ENCODE measurements around the gene HNRNPUL1. TPM values are rescaled to one million over a fixed set of nuclear protein-coding genes. Genes with fewer than 3 reads are reported as not detected.

HNRNPUL1 gene
- total RNA-seq, 1 donor from 2014 or later, result 244 TPM

GRCh38 chr19:41238244-41238643, 25.9 kb upstream of the HNRNPUL1 start:
- Mint-ChIP-seq H3K36me3 (peaks cover 10% of the 10 kb centered on the region), H3K9me3 (no peaks in the 10 kb centered on the region), H3K27ac (no peak overlapping the region), H3K27me3 (no peaks in the 10 kb centered on the region), H3K4me1 (ENCODE audit: unreplicated experiment) (no peaks in the 10 kb centered on the region), H3K4me3 (no peak overlapping the region)
- no peak for TF ChIP-seq CTCF (conservative IDR thresholded peaks at IDR 0.05)
- no peak for DNase-seq (ENCODE audit: extremely low spot score, unreplicated experiment)

DNA sequence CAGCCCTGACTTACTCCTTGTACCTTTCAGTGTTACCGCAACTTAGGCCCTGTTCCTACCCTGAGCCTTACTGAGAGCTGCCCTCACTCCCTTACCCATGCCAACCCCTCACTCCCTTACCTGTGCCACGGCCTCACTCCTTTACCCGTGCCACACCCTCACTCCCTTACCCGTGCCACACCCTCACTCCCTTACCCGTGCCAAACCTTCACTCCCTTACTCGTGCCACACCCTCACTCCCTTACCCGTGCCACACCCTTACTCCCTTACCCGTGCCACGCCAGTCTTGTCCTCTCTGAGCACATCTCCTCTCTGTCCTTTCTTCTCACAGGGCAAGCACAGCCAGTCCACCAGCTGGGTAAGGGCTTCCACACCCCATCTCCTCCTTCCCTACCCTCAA, 24.8 kb upstream of the HNRNPUL1 start:
- Mint-ChIP-seq H3K27ac (no peak overlapping the region), H3K27me3 (no peaks in the 10 kb centered on the region), H3K9me3 (no peaks in the 10 kb centered on the region), H3K4me3 (no peak overlapping the region), H3K4me1 (ENCODE audit: unreplicated experiment) (no peaks in the 10 kb centered on the region), H3K36me3 (peaks cover 10% of the 10 kb centered on the region)
- TF ChIP-seq CTCF (conservative IDR thresholded peaks at IDR 0.05), result no peak
- DNase-seq (ENCODE audit: extremely low spot score, unreplicated experiment), result no peak

- H3K27me3 Mint-ChIP-seq, result no peaks in the 10 kb centered on the region
Observed at GRCh38 chr19:41239961-41240574, 24.1 kb upstream of the HNRNPUL1 start.

GRCh38 chr19:41241859-41242258, 22.3 kb upstream of the HNRNPUL1 start:
- Mint-ChIP-seq H3K36me3 (peaks cover 12% of the 10 kb centered on the region), H3K4me3 (no peak overlapping the region), H3K27ac (no peak overlapping the region), H3K27me3 (no peaks in the 10 kb centered on the region), H3K9me3 (no peaks in the 10 kb centered on the region), H3K4me1 (ENCODE audit: unreplicated experiment) (no peaks in the 10 kb centered on the region)
- no peak for DNase-seq (ENCODE audit: extremely low spot score, unreplicated experiment)
- no peak for TF ChIP-seq CTCF (conservative IDR thresholded peaks at IDR 0.05)

More at GRCh38 chr19:41239961-41240574, 24.1 kb upstream of the HNRNPUL1 start:
- H3K4me3 Mint-ChIP-seq, result no peak overlapping the region
- H3K27ac Mint-ChIP-seq, result no peak overlapping the region
- H3K9me3 Mint-ChIP-seq, result no peaks in the 10 kb centered on the region
- H3K36me3 Mint-ChIP-seq, result peaks cover 10% of the 10 kb centered on the region
- H3K4me1 Mint-ChIP-seq (ENCODE audit: unreplicated experiment), result no peaks in the 10 kb centered on the region
- no peak for TF ChIP-seq CTCF (conservative IDR thresholded peaks at IDR 0.05)
- no peak for DNase-seq (ENCODE audit: extremely low spot score, unreplicated experiment)

DNA sequence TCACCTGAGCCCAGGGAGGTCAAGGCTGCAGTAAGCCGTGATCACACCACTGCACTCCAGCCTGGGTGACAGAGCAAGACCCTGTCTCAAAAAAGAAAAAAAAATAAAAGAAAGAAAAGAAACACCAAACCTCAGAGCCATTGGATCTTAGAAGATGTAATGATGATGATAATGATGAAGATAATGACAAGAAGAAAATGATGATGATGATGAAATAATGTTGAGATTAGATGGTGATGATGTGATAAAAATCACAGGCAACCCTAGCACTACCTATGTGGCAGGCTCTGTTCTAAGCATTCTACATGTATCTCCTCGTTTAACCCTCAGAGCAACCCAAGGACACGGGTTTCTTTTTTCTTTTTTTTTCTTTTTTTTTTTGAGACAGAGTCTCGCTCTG, 20.1 kb upstream of the HNRNPUL1 start:
- no peaks in the 10 kb centered on the region for H3K9me3 Mint-ChIP-seq
- no peak overlapping the region for H3K27ac Mint-ChIP-seq
- H3K4me3 Mint-ChIP-seq, result no peak overlapping the region
- H3K27me3 Mint-ChIP-seq, result no peaks in the 10 kb centered on the region
- DNase-seq (ENCODE audit: extremely low spot score, unreplicated experiment), result no peak
- peaks cover 20% of the 10 kb centered on the region for H3K36me3 Mint-ChIP-seq
- H3K4me1 Mint-ChIP-seq (ENCODE audit: unreplicated experiment), result no peaks in the 10 kb centered on the region
- no peak for TF ChIP-seq CTCF (conservative IDR thresholded peaks at IDR 0.05)

DNA sequence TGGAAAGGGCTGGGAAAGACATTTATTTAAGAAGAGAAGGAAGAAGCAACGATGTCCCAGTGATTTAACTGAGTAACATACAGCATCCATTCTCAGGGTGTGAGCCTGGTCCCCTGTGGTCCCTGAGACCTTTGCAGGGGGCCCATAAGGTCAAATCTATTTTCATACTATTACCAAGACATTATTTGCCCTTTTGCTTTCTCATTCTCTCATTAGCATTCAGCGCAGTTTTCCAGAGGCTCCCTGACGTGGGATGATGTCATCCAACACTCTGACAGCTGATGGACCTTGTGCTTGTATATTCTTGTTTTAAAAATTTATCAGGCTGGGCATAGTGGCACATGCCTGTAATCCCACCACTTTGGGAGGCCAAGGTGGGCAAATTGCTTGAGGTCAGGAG, 18.3 kb upstream of the HNRNPUL1 start:
- Mint-ChIP-seq H3K4me1 (ENCODE audit: unreplicated experiment) (no peaks in the 10 kb centered on the region), H3K27ac (no peak overlapping the region), H3K36me3 (peaks cover 10% of the 10 kb centered on the region), H3K9me3 (no peaks in the 10 kb centered on the region), H3K27me3 (no peaks in the 10 kb centered on the region), H3K4me3 (no peak overlapping the region)
- no peak for TF ChIP-seq CTCF (conservative IDR thresholded peaks at IDR 0.05)
- DNase-seq (ENCODE audit: extremely low spot score, unreplicated experiment), result no peak

Measured in type B pancreatic cell (in vitro differentiated cells).